Esophagus muscularis mucosa (tissue), 4 donors: Measurements from ENCODE around the gene DTWD1. TPM values are rescaled to one million over a fixed set of nuclear protein-coding genes. Genes with fewer than 3 reads are reported as not detected.
"Not testable (repeated sequence)": the region's sequence is repeated elsewhere in the genome, so short reads cannot be mapped to it uniquely, and the experiment has no call there.

Source experiments
- DNase-seq: peaks from one replicate; pipeline ENCODE4 v3.0.0-alpha.2; 2017; ENCODE audit errors: extremely low spot score
- H3K27ac ChIP-seq, 4 donors: fragments of 200-600 bp; sonication (generic); replicated peaks in 1 of 4; 1 replicate in 3 of 4; 2 replicates in 1 of 4; pipeline ENCODE4 v1.5.1; 2016 to 2019; ENCODE audit warnings: mild to moderate bottlenecking in 1 of 4
- H3K27me3 ChIP-seq, 4 donors: fragments of 200-600 bp; sonication (generic); one replicate each; pipeline versions ENCODE4 v1.5.1 to v1.6.0; 2016 to 2019
- H3K36me3 ChIP-seq, 4 donors: fragments of 200-600 bp; sonication (generic); one replicate each; pipeline ENCODE4 v1.5.1; 2016 to 2019
- H3K4me1 ChIP-seq, 4 donors: fragments of 200-600 bp; sonication (generic); one replicate each; pipeline ENCODE4 v1.5.1; 2016 to 2019
- H3K4me3 ChIP-seq, 4 donors: fragments of 200-600 bp; sonication (generic); 1 replicate in 2 of 4; 2 replicates in 2 of 4; pipeline ENCODE4 v1.5.1; 2016 to 2019; ENCODE audit warnings: mild to moderate bottlenecking in 4 of 4, moderate library complexity in 1 of 4
- H3K9me3 ChIP-seq, 4 donors: fragments of 200-600 bp; sonication (generic); 1 replicate in 3 of 4; 2 replicates in 1 of 4; pipeline ENCODE4 v1.5.1; 2016 to 2019
- EP300 ChIP-seq: sonication (generic); formaldehyde crosslinking; IDR thresholded peaks from one replicate; pipeline ENCODE4 v1.6.1; 2017; ENCODE audit warnings: antibody characterized with exemption
- POLR2A ChIP-seq: fragments of 450-650 bp; IDR thresholded peaks from one replicate; pipeline ENCODE4 v1.6.1; 2017; ENCODE audit warnings: antibody characterized with exemption, moderate library complexity, mild to moderate bottlenecking, low read depth
- POLR2AphosphoS5 ChIP-seq, 2 donors: sonication (generic); formaldehyde crosslinking; IDR thresholded peaks; one replicate each; pipeline ENCODE4 v1.6.1; 2017; ENCODE audit warnings: antibody characterized with exemption in 2 of 2
- WGBS: methylation state at CpG from one replicate; pipeline ENCODE4 v1.1.5; 2018; 5-methylcytosine and 5-hydroxymethylcytosine counted together
- intact Hi-C: fragments of 100-400 bp; cut with DNase I; formaldehyde crosslinking; loops from one replicate; pipeline ENCODE4 v1.15.1; 2023
- total RNA-seq, 4 donors: library from RNA; depleted of rRNA; stranded (reverse); fragments of >200 nt; gene quantifications; one replicate each; pipeline versions ENCODE4 v1.1.0 to v1.2.1, GENCODE V29; 2016
- TF ChIP-seq, protein P1 (sequence below), 3 experiments: fragments of 200-600 bp in 2 of 3; fragments of 450-650 bp in 1 of 3; sonication (generic) in 2 of 3; IDR thresholded peaks; one replicate each; pipeline ENCODE4 v1.5.1; 2017 to 2019; ENCODE audit warnings: antibody characterized with exemption in 3 of 3, mild to moderate bottlenecking in 2 of 3, moderate library complexity in 1 of 3

Gene DTWD1
- total RNA-seq, 4 donors from 2014 or later, result 21.0 to 35.3 (median 27.8) TPM

DNA sequence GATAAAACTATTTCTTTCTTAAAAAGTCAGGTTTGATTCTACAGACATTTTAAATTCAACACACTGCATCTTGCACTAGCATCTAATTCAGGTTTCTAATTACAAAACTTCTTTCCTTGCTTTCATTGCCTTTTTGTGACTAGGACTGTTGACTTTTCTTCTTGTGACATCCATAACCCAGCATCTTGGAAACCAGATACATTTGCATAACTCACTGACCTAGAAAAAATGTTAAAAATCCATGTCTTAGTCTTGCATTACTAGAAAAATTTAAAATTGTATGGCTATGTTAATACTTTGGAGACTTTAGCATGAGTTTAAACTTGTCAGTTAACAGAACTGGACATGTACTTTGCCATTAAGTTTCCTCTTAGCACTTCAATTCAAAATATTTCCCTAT lies 72.7 kb downstream of the DTWD1 start:
- Histone ChIP-seq H3K4me1 (no peaks in the 10 kb centered on the region), H3K27me3 (no peaks in the 10 kb centered on the region), H3K36me3 (no peaks in the 10 kb centered on the region), H3K9me3 (no peaks in the 10 kb centered on the region), H3K27ac (no peak overlapping the region), H3K4me3 (no peak overlapping the region)
- intact Hi-C loops, result no loop called here
- TF ChIP-seq, protein P1, sequence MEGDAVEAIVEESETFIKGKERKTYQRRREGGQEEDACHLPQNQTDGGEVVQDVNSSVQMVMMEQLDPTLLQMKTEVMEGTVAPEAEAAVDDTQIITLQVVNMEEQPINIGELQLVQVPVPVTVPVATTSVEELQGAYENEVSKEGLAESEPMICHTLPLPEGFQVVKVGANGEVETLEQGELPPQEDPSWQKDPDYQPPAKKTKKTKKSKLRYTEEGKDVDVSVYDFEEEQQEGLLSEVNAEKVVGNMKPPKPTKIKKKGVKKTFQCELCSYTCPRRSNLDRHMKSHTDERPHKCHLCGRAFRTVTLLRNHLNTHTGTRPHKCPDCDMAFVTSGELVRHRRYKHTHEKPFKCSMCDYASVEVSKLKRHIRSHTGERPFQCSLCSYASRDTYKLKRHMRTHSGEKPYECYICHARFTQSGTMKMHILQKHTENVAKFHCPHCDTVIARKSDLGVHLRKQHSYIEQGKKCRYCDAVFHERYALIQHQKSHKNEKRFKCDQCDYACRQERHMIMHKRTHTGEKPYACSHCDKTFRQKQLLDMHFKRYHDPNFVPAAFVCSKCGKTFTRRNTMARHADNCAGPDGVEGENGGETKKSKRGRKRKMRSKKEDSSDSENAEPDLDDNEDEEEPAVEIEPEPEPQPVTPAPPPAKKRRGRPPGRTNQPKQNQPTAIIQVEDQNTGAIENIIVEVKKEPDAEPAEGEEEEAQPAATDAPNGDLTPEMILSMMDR (IDR thresholded peaks at IDR 0.05), result no peak
- TF ChIP-seq EP300 (no peak), POLR2AphosphoS5 (IDR thresholded peaks at IDR 0.05) (no peak), POLR2A (no peak)
- DNase-seq, result no peak

DNA sequence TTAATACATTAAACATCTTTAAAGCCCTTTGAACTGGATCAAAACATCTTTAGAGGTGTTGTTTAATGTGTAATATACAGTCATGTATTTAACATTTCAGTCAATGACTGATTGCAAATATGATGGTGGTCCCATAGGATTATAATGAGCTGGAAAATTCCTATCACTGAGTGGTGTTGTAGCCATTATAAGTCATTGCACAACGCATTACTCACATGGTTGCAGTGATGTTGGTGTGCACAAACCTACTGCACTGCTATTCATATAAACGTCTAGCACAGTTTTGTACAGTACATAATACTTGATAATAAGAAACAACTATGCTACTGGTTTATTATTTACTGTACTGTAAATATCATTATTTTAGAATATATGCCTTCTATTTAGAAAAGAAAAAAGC lies 75.6 kb downstream of the DTWD1 start:
- Histone ChIP-seq H3K27me3 (no peaks in the 10 kb centered on the region), H3K9me3 (no peaks in the 10 kb centered on the region), H3K4me1 (no peaks in the 10 kb centered on the region), H3K36me3 (no peaks in the 10 kb centered on the region), H3K27ac (no peak overlapping the region), H3K4me3 (no peak overlapping the region)
- intact Hi-C loops, result no loop called here
- no peak for DNase-seq
- 89% methylated on average over 2 of the region's 2 CpGs for WGBS
- TF ChIP-seq POLR2A (no peak), EP300 (no peak), POLR2AphosphoS5 (IDR thresholded peaks at IDR 0.05) (no peak)
- TF ChIP-seq, protein P1 (IDR thresholded peaks at IDR 0.05), result no peak

DNA sequence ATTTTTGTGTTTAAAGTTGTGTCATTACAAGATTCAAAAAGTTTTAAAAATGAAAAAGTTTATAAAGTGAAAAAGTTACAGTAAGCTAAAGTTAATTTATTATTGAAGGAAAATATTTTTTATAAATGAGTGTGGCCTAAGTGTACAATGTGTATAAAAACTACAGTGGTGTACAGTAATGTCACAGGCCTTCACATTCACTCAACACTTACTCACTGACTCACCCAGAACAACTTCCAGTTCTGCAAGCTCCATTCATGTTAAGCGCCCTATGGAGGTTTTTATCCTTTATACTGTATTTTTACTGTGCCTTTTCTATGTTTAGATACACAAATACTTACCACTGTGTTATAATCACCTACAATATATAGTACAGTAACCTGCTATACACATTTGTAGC lies 76.3 kb downstream of the DTWD1 start:
- H3K27me3 ChIP-seq, result no peaks in the 10 kb centered on the region
- TF ChIP-seq, protein P1 (IDR thresholded peaks at IDR 0.05), result no peak
- TF ChIP-seq POLR2AphosphoS5 (IDR thresholded peaks at IDR 0.05) (no peak), POLR2A (no peak), EP300 (no peak)
- intact Hi-C loops, result no loop called here
- H3K9me3 ChIP-seq, result no peaks in the 10 kb centered on the region
- no peaks in the 10 kb centered on the region for H3K4me1 ChIP-seq
- H3K4me3 ChIP-seq, result no peak overlapping the region
- no peak for DNase-seq
- 97% methylated on average over 1 of the region's 1 CpG for WGBS
- no peak overlapping the region for H3K27ac ChIP-seq
- no peaks in the 10 kb centered on the region for H3K36me3 ChIP-seq

DNA sequence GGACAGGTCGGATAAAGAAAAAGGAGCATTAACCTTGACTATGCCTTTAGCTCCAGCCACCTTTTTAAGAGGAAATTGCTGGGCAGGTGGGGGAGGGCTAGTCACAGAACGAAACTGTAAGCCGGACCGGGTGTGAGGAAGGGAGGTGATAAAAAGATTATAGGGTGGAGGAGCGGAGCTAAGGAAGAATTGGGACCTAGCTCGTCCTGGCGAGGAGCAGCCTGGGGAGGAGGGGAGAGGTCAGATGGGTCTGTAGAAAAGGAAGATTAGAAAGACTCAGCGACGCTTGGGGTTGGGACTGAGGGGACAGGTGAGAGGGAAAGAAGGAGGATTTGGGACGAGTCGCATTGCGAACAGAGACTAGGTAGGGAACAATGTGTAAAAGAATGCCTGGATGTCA lies 82.1 kb downstream of the DTWD1 start:
- H3K27ac ChIP-seq, H3K4me3 ChIP-seq, H3K27me3 ChIP-seq, H3K36me3 ChIP-seq, H3K4me1 ChIP-seq, DNase-seq, H3K9me3 ChIP-seq, intact Hi-C loops: not testable (repeated sequence)
- 86% methylated on average over 12 of the region's 12 CpGs for whole genome bisulfite sequencing

Other genes starting within 250 kb of the DTWD1 start
- 100 to 1,000 TPM in 1 of 4 donors, 10 to 100 TPM in 3; 53.5 to 106 (median 64.0) TPM for gene FGF7, start 197.8 kb upstream of the DTWD1 start, total RNA-seq
- gene FAM227B, start 230 bp upstream of the DTWD1 start, total RNA-seq, result 10 to 100 TPM in 2 of 4 donors, 1 to 10 TPM in 2; 5.8 to 13.7 (median 10.3) TPM